ENCODE measurements around the gene LCNL1. TPM values are rescaled to one million over a fixed set of nuclear protein-coding genes. Genes with fewer than 3 reads are reported as not detected.

Gene LCNL1
- total RNA-seq, 1 donor from 2014 or later = not detected

DNA sequence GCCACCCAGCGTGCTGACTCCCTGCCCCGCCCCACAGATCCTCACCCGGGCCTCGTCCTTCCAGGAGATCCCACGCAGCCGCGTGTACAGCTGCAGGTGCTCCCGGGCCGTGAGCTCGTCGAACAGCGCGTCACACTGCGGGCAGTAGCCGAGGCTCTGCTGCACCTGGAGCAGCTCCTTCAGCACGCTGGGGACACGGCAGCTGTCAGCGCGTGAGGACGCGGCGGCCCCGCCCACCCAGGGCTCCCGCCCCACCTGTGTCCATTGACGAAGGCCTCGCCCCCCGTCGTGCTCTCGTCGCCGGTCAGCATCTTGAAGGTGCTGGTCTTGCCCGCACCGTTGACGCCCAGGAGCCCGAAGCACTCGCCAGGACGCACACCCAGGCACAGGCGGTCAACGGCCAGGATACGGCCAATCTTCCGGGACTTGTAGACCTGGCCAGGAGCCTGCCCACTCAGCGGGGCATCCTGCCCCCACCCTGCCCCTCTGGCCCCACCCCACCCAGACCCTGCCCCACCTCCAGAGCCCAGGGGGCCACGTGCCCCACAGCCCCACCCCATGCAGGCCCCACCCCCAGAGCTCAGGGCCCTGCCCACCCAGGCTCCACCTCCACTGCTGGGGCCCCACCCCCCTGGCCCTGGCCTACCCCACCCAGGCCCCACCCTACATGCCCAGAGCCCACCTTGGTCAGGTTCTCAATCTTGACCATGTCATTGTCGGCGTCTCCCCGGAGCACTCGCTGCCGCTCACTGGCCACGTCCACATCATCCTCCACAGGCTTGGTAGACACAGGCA lies 27.3 kb downstream of the LCNL1 start:
- DNase-seq (ENCODE audit: low spot score) = no peak
- TF ChIP-seq, protein P1, sequence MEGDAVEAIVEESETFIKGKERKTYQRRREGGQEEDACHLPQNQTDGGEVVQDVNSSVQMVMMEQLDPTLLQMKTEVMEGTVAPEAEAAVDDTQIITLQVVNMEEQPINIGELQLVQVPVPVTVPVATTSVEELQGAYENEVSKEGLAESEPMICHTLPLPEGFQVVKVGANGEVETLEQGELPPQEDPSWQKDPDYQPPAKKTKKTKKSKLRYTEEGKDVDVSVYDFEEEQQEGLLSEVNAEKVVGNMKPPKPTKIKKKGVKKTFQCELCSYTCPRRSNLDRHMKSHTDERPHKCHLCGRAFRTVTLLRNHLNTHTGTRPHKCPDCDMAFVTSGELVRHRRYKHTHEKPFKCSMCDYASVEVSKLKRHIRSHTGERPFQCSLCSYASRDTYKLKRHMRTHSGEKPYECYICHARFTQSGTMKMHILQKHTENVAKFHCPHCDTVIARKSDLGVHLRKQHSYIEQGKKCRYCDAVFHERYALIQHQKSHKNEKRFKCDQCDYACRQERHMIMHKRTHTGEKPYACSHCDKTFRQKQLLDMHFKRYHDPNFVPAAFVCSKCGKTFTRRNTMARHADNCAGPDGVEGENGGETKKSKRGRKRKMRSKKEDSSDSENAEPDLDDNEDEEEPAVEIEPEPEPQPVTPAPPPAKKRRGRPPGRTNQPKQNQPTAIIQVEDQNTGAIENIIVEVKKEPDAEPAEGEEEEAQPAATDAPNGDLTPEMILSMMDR (IDR thresholded peaks at IDR 0.05; ENCODE audit: unreplicated experiment) = no peak
- Mint-ChIP-seq H3K36me3 (ENCODE audit: low read depth, unreplicated experiment) (no peaks in the 10 kb centered on the region), H3K4me3 (ENCODE audit: unreplicated experiment) (no peak overlapping the region), H3K4me1 (ENCODE audit: unreplicated experiment) (no peaks in the 10 kb centered on the region), H3K27ac (ENCODE audit: unreplicated experiment) (no peak overlapping the region), H3K27me3 (ENCODE audit: unreplicated experiment) (peaks cover under 1% of the 10 kb centered on the region), H3K9me3 (ENCODE audit: unreplicated experiment) (no peaks in the 10 kb centered on the region)

DNA sequence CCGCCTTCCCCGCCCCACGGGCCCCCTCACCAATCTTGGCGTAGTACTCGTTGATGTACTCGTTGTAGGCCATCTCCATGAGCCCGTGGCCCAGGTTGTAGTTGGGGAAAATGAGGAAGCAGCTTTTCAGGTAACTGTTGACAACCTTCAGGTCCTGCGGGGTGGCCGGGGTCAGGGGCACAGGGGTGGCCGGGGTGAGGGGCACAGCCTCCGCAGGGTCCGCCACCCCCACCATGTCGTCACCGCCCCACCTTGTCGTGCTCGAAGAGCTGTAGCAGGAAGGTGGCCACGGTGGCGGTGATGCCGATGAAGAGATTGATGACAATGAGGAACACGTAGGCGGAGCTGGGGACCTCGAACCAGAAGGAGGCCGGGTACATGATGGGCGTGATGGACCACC lies 28.4 kb downstream of the LCNL1 start:
- Mint-ChIP-seq H3K27ac (ENCODE audit: unreplicated experiment) (no peak overlapping the region), H3K4me3 (ENCODE audit: unreplicated experiment) (no peak overlapping the region)

DNA sequence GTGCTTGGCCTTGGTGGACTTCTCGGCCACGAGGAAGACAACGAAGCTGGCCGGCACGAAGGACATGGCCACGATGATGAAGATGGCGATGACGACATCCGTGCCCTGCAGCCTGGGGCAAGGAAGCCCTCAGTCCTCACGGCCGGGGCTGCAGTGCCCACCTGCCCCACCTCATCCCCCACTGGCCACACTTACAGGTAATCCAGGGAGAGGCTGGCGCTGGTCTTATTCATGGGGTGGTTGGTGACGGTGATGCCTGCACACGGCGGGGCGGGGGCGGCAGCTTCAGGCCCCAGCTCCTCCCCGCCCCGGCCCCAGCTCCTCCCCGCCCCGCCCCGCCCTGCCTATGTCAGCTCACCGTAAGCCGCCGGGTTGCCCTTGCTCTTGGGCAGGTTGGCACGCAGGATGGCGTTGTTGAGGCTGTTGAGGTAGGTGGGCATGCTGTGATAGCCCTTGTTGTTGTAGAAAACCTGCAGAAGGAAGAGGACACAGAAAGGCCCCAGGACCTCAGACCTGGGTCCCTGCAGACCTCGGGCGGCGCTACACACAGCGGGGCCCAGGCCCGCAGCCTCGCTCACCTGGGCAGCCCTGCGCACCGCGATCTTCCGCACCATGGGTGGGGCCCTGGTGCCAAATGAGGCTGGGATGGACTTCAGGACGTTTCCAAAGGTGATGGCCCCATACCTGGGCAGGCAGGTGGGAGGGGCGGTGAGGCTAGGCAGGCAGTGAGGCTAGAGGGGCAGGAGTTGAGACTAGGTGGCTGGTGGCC lies 29.3 kb downstream of the LCNL1 start:
- TF ChIP-seq, protein P1 (IDR thresholded peaks at IDR 0.05; ENCODE audit: unreplicated experiment) = no peak
- Mint-ChIP-seq H3K9me3 (ENCODE audit: unreplicated experiment) (no peaks in the 10 kb centered on the region), H3K27me3 (ENCODE audit: unreplicated experiment) (no peaks in the 10 kb centered on the region), H3K27ac (ENCODE audit: unreplicated experiment) (no peak overlapping the region), H3K4me1 (ENCODE audit: unreplicated experiment) (no peaks in the 10 kb centered on the region), H3K4me3 (ENCODE audit: unreplicated experiment) (no peak overlapping the region), H3K36me3 (ENCODE audit: low read depth, unreplicated experiment) (no peaks in the 10 kb centered on the region)
- DNase-seq (ENCODE audit: low spot score) = no peak

More for the DNA sequence above, 28.4 kb downstream of the LCNL1 start:
- no peaks in the 10 kb centered on the region for H3K36me3 Mint-ChIP-seq (ENCODE audit: low read depth, unreplicated experiment)
- no peaks in the 10 kb centered on the region for H3K4me1 Mint-ChIP-seq (ENCODE audit: unreplicated experiment)
- DNase-seq (ENCODE audit: low spot score) = no peak
- H3K9me3 Mint-ChIP-seq (ENCODE audit: unreplicated experiment) = no peaks in the 10 kb centered on the region
- TF ChIP-seq, protein P1 (IDR thresholded peaks at IDR 0.05; ENCODE audit: unreplicated experiment) = no peak
- no peaks in the 10 kb centered on the region for H3K27me3 Mint-ChIP-seq (ENCODE audit: unreplicated experiment)

DNA sequence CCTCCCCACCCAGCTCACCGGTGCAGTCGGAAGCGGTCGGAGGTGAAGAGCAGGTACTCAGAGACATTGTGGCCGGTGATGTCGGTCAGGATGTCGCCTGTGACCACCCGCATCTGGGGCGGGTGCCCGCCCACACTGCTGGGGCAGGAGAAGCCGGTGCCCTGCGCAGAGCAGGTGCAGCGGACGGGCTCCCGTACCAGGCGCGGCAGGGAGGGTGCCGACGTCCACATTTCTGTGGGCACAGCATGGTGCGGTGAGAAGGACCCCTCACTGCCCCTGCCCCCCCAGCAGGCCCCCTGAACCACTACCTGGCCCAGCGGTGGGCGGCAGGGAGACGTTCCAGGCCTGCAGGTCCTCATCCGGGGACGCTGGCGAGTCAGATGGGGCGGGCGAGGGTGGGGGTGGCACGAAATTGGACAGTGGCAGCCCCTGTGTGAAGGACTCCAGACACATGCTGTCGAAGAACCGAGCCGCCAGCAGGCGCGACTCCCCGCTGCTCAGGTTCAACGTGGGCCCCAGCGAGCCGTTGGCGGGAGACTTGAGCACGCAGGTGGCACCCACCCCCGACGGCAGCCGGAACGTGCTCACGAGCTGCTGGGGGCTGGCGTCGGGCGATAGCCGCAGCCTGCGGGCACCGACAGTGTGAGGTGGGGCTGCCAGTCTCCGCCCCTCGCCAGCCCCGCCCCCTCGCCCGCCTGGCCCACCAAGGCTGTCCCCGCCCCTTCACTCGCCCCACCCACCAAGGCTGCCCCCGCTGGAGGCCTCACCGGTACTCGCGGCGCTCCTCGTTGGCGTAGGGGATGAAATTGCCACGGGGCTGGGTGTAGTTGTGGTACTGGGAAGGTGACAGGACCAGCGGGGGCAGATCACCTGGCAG lies 30.1 kb downstream of the LCNL1 start:
- Mint-ChIP-seq H3K27me3 (ENCODE audit: unreplicated experiment) (no peaks in the 10 kb centered on the region), H3K4me1 (ENCODE audit: unreplicated experiment) (no peaks in the 10 kb centered on the region)

More for the DNA sequence above, 30.1 kb downstream of the LCNL1 start:
- H3K36me3 Mint-ChIP-seq (ENCODE audit: low read depth, unreplicated experiment) = no peaks in the 10 kb centered on the region
- DNase-seq (ENCODE audit: low spot score) = no peak
- TF ChIP-seq, protein P1 (IDR thresholded peaks at IDR 0.05; ENCODE audit: unreplicated experiment) = no peak
- no peak overlapping the region for H3K4me3 Mint-ChIP-seq (ENCODE audit: unreplicated experiment)
- no peaks in the 10 kb centered on the region for H3K9me3 Mint-ChIP-seq (ENCODE audit: unreplicated experiment)
- no peak overlapping the region for H3K27ac Mint-ChIP-seq (ENCODE audit: unreplicated experiment)
